ENCODE data around the gene MAP6D1.

- TF ChIP-seq CTCF (IDR thresholded peaks at IDR 0.05) (no peak), POLR2A (IDR thresholded peaks at IDR 0.05) (no peak)
Measured at GRCh38 chr3:183801601-183802000, 23.8 kb downstream of the MAP6D1 start.

All from right lobe of liver (tissue), 4 donors.